ENCODE results near the gene NFE2.
"Not testable (repeated sequence)": the region's sequence is repeated elsewhere in the genome, so short reads cannot be mapped to it uniquely, and the experiment has no call there.

NFE2 gene

GRCh38 chr12:54286042-54287030, 14.5 kb downstream of the NFE2 start:
- TF ChIP-seq CTCF (conservative IDR thresholded peaks at IDR 0.05) (no peak), ZFX (IDR thresholded peaks at IDR 0.05) (no peak)
- no peak overlapping the region for H3K27ac ChIP-seq

GRCh38 chr12:54285150-54286041, 15.4 kb downstream of the NFE2 start:
- no peak overlapping the region for H3K27ac ChIP-seq
- TF ChIP-seq CTCF (conservative IDR thresholded peaks at IDR 0.05), result peak; percentile 35
- TF ChIP-seq ZFX (IDR thresholded peaks at IDR 0.05), result no peak

- H3K27ac ChIP-seq, result not testable (repeated sequence)
These were observed 16.6 kb downstream of the NFE2 start for GRCh38 chr12:54284070-54284780.

- H3K27ac ChIP-seq, result peak overlapping the region; percentile 31; the same call in 1 of the 2 replicates
- TF ChIP-seq ZFX (IDR thresholded peaks at IDR 0.05) (no peak), CTCF (conservative IDR thresholded peaks at IDR 0.05) (no peak)
These were observed 17.7 kb downstream of the NFE2 start for GRCh38 chr12:54282949-54283593.

- H3K27ac ChIP-seq, result peak overlapping the region; percentile 95; the same call in 1 of the 2 replicates
These were observed 19.1 kb downstream of the NFE2 start for GRCh38 chr12:54281694-54282093.

GRCh38 chr12:54281261-54281638, 19.6 kb downstream of the NFE2 start:
- H3K27ac ChIP-seq, result peak overlapping the region; percentile 95

- H3K27ac ChIP-seq, result peak within 1 kb of the TSS; percentile 95
- no peak for TF ChIP-seq CTCF (conservative IDR thresholded peaks at IDR 0.05)
- TF ChIP-seq ZFX (IDR thresholded peaks at IDR 0.05), result peak; percentile 77; the same call in 1 of the 2 replicates
These were observed 20.2 kb downstream of the NFE2 start, which contains the start of gene HNRNPA1 for GRCh38 chr12:54280468-54281260. TSS of gene HNRNPA1 (plus strand) at chr12:54280726. CDS start at chr12:54280808, 82 bp downstream.

All from C4-2B (cell line).